ACHN (cell line): ENCODE data around the gene MCF2L.
"Not testable (repeated sequence)": the region's sequence is repeated elsewhere in the genome, so short reads cannot be mapped to it uniquely, and the experiment has no call there.

Source experiments
- DNase-seq: peaks from one replicate; pipeline ENCODE4 v3.0.0-alpha.2; 2015
- in situ Hi-C: cut with HindIII; loops from 2 replicates; pipeline ENCODE4 v1.10.0; 2017; ENCODE audit warnings: low sequenced_read_pairs, low pct_ligation_motif_present, low pct_unique_long_range_greater_than_20kb

Gene MCF2L

DNA sequence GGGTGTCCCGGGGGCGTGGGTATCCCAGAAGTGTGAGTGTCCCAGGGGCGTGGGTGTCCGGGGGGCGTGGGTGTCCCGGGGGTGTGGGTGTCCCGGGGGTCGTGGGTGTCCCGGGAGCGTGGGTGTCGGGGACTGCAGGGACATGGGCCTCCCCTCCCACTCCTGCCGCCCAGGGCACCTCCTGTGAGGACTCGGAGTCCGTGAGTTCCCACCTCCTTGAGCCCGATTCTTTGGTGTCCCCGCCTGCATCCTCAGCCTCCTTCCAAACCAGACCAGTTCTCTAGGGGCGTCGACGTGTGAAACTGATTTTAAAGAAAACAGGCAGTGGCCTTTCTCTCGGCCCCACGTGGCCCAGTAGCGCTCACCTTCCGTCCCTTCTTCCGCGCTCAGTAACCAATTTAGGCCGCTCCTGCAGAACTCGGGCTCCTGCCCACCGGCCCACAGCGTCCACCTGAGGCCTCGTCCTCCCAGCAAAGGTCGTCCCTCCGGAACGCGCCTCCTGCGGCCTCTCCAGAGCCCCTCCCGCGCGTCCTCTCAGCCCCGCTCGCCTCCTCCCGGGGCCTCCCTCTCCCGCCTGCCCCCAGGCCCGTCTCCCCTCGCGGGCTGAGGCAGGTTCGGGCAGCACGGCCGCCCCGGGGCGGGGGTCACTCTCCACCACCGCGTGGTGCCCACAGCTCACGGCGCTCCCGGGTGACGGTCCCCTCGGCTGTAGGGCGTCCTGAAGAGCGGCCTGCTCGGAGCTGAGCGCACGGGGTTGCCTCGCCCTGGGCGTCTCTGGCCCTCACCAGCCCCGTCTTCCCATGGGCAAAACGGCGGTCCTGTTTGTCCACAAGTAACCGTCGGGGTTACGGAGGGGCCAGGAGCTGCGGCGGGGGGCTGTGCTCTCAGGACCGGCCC is 140.4 kb downstream of the MCF2L start:
- DNase-seq: no peak
- in situ Hi-C loops: no loop called here

DNA sequence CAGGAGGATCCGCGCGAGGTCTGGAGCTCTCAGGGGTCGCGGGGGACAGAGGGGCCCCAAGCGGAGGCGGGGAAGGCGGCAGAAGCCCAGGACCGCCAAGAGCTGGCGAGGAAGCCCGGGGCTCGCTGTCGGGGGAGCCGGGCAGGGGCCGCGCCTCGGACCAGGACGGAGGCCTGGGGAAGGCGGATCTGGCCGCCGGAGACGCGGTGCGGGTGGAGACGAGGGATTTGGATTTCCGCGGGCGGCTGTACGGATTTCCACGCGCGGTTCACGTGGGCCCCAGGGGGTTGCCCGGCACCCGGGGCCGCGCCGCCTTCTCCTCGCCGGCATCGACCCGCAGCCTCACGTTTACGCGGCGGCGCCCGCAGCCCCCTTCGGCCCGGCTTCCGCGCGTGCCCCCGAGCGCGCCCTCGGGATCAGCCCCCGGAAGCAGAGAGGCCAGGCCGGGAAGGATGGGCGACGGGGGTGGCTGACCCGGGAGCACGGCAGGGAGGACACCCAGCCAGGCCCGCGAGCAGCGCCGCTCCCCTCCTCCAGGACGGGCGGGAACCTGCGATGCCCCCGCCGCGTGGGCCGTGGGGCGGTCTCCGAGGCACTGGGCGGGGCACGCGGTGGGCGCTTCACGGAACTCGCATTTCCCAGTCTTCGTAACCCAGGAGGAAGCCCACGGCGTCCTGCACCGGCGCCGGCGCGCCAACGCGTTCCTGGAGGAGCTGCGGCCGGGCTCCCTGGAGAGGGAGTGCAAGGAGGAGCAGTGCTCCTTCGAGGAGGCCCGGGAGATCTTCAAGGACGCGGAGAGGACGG is 141.2 kb downstream of the MCF2L start:
- DNase-seq: no peak

DNA sequence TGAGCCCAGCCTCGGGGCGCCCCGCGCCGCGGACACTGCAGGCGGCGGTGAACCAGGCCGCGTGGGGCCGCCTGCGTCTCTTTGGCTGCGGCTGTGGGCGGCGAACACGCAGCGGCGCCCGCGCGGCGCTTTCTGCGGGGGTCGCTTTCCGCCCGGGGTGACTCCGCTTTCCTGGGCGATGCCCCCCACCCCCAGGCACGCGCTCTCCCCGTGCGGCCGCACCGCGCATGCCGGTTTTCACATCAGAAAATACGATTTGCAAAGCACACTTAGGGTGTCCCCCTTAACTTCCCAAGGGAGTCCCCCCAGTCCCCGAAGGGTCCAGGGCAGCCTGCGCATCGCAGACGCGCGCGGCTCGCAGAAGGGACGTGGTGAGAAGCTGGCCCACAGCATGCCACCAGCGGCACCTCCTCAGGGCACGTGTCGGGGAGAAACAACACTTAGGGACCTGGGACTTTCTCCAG is 141.9 kb downstream of the MCF2L start:
- in situ Hi-C loops: no loop called here
- DNase-seq: no peak

More for the DNA sequence above, 141.2 kb downstream of the MCF2L start:
- in situ Hi-C loops: no loop called here

DNA sequence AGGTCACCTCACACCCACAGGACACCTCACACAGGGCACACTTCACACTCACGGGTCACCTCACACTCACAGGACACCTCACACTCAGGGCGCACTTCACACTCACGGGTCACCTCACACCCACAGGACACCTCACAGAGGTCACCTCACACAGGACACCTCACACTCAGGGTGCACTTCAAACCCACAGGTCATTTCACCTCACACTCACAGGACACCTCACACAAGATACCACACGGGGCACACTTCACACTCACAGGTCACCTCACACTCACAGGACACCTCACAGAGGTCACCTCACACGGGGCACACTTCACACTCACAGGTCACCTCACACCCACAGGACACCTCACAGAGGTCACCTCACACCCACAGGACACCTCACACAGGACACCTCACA is 142.8 kb downstream of the MCF2L start:
- DNase-seq, in situ Hi-C loops: not testable (repeated sequence)

DNA sequence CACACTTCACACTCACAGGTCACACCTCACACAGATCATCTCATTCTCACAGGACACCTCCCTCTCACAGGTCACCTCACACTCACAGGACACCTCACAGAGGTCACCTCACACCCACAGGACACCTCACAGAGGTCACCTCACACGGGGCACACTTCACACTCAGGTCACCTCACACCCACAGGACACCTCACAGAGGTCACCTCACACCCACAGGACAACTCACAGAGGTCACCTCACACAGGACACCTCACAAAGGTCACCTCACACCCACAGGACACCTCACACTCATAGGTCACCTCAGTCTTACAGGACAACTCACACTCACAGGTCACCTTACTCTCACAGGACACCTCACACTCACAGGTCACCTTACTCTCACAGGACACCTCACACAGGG is 143.5 kb downstream of the MCF2L start:
- DNase-seq, in situ Hi-C loops: not testable (repeated sequence)

DNA sequence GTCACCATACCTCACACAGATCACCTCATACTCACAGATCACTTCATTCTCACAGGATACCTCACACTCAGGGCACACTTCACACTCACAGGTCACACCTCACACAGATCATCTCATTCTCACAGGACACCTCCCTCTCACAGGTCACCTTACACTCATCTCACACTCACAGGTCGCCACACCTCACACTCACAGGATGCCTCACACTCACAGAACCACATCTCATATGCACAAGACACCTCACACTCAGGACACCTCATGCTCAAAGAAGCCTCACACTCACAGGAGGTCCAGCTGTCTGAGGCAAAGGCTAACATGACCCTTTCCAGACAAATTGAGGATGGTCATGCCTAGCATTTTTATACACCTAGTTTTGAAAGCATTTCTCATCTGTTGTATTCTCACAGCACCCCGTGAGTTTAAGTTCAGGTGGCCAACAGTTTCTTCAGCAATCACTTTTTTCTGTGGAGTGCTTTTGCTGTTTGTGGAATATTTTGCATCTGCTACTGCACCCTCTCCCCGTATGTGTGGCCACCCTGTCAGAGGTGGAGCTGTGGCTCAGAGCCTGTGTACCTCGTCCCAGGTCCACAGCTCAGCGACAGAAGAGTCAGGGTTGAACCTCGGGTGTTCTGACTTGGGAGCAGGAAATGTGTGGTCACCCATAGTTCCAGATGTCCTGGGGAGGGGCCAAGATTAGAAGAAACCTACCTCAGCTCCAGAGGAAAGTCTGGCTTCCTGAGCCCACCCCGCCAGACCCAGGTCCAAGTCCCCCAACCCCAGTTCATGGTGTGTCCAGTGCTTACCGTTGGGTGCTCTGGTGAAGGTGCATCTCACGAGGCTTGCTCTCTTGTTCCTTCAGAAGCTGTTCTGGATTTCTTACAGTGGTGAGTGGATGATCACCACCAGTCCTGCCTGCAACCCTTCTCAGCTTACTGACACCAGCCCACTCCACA is 144.2 kb downstream of the MCF2L start:
- DNase-seq: no peak
- in situ Hi-C loops: no loop called here

DNA sequence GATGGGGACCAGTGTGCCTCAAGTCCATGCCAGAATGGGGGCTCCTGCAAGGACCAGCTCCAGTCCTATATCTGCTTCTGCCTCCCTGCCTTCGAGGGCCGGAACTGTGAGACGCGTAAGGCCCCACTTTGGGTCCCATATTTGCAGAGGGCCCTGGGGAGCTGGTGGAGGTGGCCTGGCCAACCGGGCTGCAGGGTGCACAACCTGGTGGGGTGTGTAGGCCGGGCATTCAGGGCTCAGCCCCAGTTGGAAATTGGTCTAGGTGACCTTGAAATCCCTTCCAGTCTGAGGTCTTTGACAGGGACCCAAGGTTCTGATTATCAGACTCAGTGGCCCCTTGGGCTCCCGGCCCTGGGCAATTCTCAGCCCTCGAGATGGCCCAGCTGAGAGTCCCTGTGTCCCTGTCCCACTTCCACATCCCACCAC is 144.8 kb downstream of the MCF2L start:
- in situ Hi-C loops: no loop called here
- no peak for DNase-seq

DNA sequence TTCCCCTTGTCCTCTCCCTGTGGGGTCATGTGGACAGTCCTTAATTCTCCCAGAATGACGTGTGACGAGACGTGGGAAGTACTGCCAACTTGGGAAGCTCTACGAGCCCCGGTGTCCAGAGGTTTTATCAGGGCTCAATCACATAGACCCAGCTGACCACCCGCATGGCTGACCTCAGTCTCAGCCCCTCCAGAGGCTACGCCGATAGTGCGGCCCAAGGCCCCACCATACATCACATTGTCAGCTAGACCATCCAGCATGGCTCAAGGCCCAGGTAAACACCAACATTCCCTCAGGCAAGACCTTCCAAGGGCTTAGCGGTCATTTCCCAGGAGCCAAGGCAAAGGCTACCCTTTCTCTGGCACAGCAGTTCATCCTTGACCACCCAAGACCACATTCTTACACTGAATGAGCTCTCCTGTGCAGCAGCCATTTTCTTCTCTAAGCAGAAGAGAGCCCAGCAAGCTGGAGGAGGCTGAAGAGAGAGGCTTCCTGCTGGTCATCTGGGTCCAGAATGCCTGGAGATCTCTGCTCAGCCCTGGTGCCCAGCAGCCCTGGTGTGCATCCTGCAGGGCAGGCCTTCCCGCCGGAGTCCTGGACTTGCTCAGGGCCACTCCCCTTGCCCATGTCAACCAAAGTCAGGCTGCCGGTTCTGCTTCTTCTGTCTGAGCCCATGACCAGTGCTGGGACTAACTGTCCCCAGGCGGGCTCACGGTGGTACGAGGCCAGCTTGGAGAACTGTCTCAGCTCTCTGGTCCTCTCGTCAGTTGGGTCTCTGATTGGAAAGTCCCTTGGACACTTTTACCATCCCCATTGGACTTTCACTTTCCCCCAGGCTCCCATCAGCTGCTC is 145.7 kb downstream of the MCF2L start:
- no peak for DNase-seq
- in situ Hi-C loops: no loop called here

DNA sequence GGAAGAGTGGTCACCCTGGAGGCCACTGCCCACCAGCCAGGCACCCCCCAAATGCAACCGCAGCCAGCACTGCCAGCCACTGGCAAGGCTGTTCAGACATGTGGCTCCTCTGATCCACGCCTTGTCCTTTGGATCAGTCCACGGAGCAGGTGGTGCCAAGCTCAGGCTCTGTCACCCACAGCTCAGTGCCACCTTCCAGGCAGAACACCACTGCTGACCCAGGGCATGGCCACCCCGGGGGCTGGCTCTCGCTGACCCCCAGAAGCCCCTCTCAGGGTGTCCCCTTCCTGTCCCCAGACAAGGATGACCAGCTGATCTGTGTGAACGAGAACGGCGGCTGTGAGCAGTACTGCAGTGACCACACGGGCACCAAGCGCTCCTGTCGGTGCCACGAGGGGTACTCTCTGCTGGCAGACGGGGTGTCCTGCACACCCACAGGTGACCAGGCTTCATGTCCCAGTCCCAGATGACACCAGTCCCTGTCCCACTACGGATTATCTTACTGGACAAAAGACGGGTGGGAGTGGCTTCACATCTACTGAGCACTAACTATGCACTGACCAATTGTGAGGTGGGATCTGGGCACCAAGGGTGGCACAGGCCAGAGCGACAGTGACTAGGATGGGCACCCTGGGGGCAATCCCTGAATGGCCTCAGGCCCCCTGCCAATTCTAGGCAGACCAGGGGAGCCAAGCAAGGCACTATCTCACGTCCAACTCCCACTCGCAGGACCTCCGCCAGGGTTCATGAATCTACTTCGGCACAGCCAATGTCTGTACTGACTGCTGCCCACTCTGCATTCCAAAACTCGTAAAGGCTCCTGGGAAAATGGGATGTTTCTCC is 146.6 kb downstream of the MCF2L start:
- in situ Hi-C loops: no loop called here
- no peak for DNase-seq

DNA sequence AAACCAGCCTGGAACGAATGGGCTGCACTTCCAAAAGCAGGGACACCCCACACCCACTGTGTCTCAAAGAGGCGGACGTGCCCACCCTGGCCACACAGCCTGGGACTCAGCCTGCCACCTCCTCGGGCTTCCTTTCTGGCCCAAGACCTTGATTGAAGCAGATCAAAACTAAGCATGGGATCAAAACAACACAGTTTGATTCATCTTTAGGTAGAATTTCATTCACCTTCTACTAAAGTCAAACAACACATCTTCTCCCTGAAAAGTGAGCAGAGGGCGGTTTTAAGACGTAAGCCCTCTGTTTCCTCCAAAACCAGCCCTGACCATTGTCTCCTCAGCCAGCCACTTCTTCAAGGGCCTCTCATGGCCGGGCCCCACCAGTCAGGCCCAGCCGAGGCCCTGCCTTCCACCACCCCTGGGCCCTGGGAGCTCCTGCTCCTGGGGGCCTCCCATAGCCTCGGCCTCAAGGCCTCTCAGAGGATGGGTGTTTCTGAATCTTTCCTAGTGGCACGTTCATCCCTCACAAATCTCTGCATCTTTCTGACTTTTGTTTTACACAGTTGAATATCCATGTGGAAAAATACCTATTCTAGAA is 147.3 kb downstream of the MCF2L start:
- DNase-seq: no peak
- in situ Hi-C loops: no loop called here

DNA sequence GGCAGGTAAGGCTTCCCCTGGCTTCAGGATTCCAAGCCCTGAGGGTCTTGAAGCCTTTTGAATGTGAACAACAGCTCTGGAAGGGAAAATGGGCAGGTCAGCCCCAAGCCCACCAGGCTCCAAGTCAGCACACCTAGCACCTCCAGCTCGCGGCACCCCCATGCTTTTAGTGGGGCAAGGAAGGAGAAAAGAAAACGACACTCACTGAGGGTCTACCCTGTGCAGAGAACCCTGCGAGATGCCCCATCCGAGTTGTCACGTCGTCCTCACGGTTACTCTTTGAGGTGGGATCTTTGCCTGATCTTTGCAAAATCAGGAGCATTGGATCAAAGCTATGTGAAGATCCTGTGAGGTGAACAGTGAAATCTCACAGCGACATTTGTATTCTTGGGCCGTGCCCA is 147.9 kb downstream of the MCF2L start:
- in situ Hi-C loops: no loop called here
- DNase-seq: no peak

DNA sequence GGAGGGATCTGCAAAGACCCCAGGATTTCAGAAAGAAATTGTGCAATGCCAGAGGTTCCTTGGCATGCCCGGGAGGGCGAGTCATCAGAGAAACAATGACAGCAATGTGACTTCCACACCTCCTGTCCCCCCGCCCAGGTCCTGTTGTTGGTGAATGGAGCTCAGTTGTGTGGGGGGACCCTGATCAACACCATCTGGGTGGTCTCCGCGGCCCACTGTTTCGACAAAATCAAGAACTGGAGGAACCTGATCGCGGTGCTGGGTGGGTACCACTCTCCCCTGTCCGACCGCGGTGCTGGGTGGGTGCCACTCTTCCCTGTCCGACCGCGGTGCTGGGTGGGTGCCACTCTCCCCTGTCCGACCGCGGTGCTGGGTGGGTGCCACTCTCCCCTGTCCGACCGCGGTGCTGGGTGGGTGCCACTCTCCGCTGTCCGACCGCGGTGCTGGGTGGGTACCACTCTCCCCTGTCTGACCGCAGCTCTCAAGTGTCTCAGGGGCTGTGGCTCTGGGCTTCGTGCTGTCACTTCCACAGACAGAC is 148.4 kb downstream of the MCF2L start:
- in situ Hi-C loops: no loop called here
- no peak for DNase-seq

DNA sequence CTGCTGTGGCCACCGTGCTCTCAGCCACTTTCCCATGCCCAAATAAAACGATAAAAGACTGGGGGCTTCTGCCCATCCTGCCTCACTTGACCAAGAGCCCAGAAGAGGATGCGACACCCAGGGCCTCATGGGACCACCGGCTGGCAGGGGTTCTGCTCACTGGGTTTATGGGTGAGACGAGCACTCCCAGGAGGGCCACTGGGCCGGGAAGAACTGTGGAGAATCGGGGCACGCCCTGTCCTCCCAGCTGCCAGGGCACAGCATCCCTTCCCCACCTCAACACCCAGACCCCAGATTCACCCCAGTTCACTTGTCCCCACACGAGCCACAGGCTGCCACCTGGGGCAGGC is 148.9 kb downstream of the MCF2L start:
- DNase-seq: no peak
- in situ Hi-C loops: no loop called here

DNA sequence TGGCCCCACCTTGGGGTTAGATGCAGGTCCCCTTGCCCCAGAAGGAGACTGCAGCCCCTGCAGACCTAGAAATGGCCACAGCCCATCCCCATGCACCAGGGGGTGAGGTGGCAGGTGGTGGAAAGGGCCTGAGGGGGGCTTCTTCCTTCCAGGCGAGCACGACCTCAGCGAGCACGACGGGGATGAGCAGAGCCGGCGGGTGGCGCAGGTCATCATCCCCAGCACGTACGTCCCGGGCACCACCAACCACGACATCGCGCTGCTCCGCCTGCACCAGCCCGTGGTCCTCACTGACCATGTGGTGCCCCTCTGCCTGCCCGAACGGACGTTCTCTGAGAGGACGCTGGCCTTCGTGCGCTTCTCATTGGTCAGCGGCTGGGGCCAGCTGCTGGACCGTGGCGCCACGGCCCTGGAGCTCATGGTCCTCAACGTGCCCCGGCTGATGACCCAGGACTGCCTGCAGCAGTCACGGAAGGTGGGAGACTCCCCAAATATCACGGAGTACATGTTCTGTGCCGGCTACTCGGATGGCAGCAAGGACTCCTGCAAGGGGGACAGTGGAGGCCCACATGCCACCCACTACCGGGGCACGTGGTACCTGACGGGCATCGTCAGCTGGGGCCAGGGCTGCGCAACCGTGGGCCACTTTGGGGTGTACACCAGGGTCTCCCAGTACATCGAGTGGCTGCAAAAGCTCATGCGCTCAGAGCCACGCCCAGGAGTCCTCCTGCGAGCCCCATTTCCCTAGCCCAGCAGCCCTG is 149.4 kb downstream of the MCF2L start:
- in situ Hi-C loops: no loop called here

DNA sequence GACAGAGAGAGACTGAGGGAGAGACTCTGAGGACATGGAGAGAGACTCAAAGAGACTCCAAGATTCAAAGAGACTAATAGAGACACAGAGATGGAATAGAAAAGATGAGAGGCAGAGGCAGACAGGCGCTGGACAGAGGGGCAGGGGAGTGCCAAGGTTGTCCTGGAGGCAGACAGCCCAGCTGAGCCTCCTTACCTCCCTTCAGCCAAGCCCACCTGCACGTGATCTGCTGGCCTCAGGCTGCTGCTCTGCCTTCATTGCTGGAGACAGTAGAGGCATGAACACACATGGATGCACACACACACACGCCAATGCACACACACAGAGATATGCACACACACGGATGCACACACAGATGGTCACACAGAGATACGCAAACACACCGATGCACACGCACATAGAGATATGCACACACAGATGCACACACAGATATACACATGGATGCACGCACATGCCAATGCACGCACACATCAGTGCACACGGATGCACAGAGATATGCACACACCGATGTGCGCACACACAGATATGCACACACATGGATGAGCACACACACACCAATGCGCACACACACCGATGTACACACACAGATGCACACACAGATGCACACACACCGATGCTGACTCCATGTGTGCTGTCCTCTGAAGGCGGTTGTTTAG is 150.3 kb downstream of the MCF2L start:
- DNase-seq: no peak
- in situ Hi-C loops: no loop called here

More for the DNA sequence above, 149.4 kb downstream of the MCF2L start:
- no peak for DNase-seq
